H9 (cell line): ENCODE data around the gene CDK14. TPM values are rescaled to one million over a fixed set of nuclear protein-coding genes. Genes with fewer than 3 reads are reported as not detected.

Source experiments
- DNase-seq: peaks from one replicate; pipeline ENCODE4 v3.0.0-alpha.2; 2017
- H2AFZ ChIP-seq: one replicate; pipeline ENCODE4 v1.6.1; 2013; ENCODE audit warnings: mild to moderate bottlenecking, low read length, control low read depth, moderate library complexity
- H2AK5ac ChIP-seq: 2 replicates; pipeline ENCODE4 v1.6.1; 2013; ENCODE audit warnings: low read length, control low read depth, mixed read lengths; ENCODE audit not compliant: insufficient read length
- H2BK120ac ChIP-seq: one replicate; pipeline ENCODE4 v1.6.1; 2013; ENCODE audit warnings: low read depth, mild to moderate bottlenecking, low read length, control low read depth, inconsistent platforms; ENCODE audit not compliant: poor library complexity, severe bottlenecking
- H2BK12ac ChIP-seq: 2 replicates; pipeline ENCODE4 v1.6.1; 2013; ENCODE audit warnings: low read length, control low read depth, mixed read lengths, low read depth; ENCODE audit not compliant: insufficient read length
- H2BK15ac ChIP-seq: 2 replicates; pipeline ENCODE4 v1.6.1; 2013; ENCODE audit warnings: low read depth, low read length, control low read depth
- H2BK20ac ChIP-seq: one replicate; pipeline ENCODE4 v1.6.1; 2013; ENCODE audit warnings: low read depth, mild to moderate bottlenecking, low read length, control low read depth, inconsistent platforms; ENCODE audit not compliant: poor library complexity, severe bottlenecking
- H2BK5ac ChIP-seq: 2 replicates; pipeline ENCODE4 v1.6.1; 2013; ENCODE audit warnings: low read length, control low read depth, mixed read lengths; ENCODE audit not compliant: insufficient read length
- H3K14ac ChIP-seq: 2 replicates; pipeline ENCODE4 v1.6.1; 2013; ENCODE audit warnings: low read length, control low read depth; ENCODE audit not compliant: insufficient read depth
- H3K18ac ChIP-seq: 2 replicates; pipeline ENCODE4 v1.6.1; 2013; ENCODE audit warnings: low read depth, mild to moderate bottlenecking, mixed read lengths, low read length, control low read depth; ENCODE audit not compliant: insufficient read length
- H3K23ac ChIP-seq: 2 replicates; pipeline ENCODE4 v1.6.1; 2013; ENCODE audit warnings: low read length, control low read depth, mixed read lengths, low read depth; ENCODE audit not compliant: insufficient read length
- H3K23me2 ChIP-seq: 2 replicates; pipeline ENCODE4 v1.6.1; 2013; ENCODE audit warnings: low read depth, mild to moderate bottlenecking, mixed read lengths, low read length, control low read depth; ENCODE audit not compliant: insufficient read length, poor library complexity, severe bottlenecking
- H3K27ac ChIP-seq: 2 replicates; pipeline ENCODE4 v1.5.1; 2013; ENCODE audit warnings: low read length, control low read depth, mixed read lengths, low read depth; ENCODE audit not compliant: insufficient read length
- H3K27me3 ChIP-seq: 2 replicates; pipeline ENCODE4 v1.6.1; 2013; ENCODE audit warnings: low read length, control low read depth, inconsistent platforms; ENCODE audit not compliant: insufficient read depth
- H3K4ac ChIP-seq: 2 replicates; pipeline ENCODE4 v1.6.1; 2013; ENCODE audit warnings: low read depth, mild to moderate bottlenecking, control low read depth, inconsistent platforms, low read length, moderate library complexity
- H3K4me1 ChIP-seq: 2 replicates; pipeline ENCODE4 v1.6.1; 2013; ENCODE audit warnings: low read length, control low read depth, inconsistent platforms; ENCODE audit not compliant: insufficient read depth
- H3K4me2 ChIP-seq: 2 replicates; pipeline ENCODE4 v1.6.1; 2013; ENCODE audit warnings: low read length, control low read depth, mixed read lengths; ENCODE audit not compliant: insufficient read length, insufficient read depth
- H3K56ac ChIP-seq: 2 replicates; pipeline ENCODE4 v1.6.1; 2013; ENCODE audit warnings: low read depth, mild to moderate bottlenecking, mixed read lengths, low read length, control low read depth; ENCODE audit not compliant: insufficient read length
- H3K79me1 ChIP-seq: 2 replicates; pipeline ENCODE4 v1.6.1; 2013; ENCODE audit warnings: low read depth, mild to moderate bottlenecking, moderate library complexity, low read length, control low read depth, inconsistent platforms; ENCODE audit not compliant: insufficient read depth, poor library complexity, severe bottlenecking
- H3K79me2 ChIP-seq: 2 replicates; pipeline ENCODE4 v1.6.1; 2013; ENCODE audit warnings: low read length, control low read depth, inconsistent platforms; ENCODE audit not compliant: insufficient read depth
- H3K9ac ChIP-seq: 2 replicates; pipeline ENCODE4 v1.6.1; 2013; ENCODE audit warnings: low read length, control low read depth, mixed read lengths; ENCODE audit not compliant: insufficient read length; ENCODE audit errors: extremely low read depth
- H3K9me3 ChIP-seq: one replicate; pipeline ENCODE4 v1.6.1; 2013; ENCODE audit warnings: low read depth, low read length, inconsistent platforms; ENCODE audit not compliant: control insufficient read depth
- H3T11ph ChIP-seq: one replicate; pipeline ENCODE4 v1.6.1; 2013; ENCODE audit warnings: mild to moderate bottlenecking, low read length, control low read depth, inconsistent platforms
- H4K20me1 ChIP-seq: one replicate; pipeline ENCODE4 v1.6.1; 2013; ENCODE audit not compliant: control insufficient read depth, insufficient read length, insufficient read depth
- H4K5ac ChIP-seq: 2 replicates; pipeline ENCODE4 v1.6.1; 2013; ENCODE audit warnings: low read depth, mild to moderate bottlenecking, mixed read lengths, low read length, control low read depth; ENCODE audit not compliant: insufficient read length
- H4K8ac ChIP-seq: replicated peaks from 2 replicates; pipeline ENCODE4 v1.6.1; 2013; ENCODE audit warnings: low read length, control low read depth, mixed read lengths, low read depth; ENCODE audit not compliant: insufficient read length
- H4K91ac ChIP-seq: 2 replicates; pipeline ENCODE4 v1.6.1; 2013; ENCODE audit warnings: low read depth, mild to moderate bottlenecking, moderate library complexity, mixed read lengths, low read length, control low read depth; ENCODE audit not compliant: insufficient read length
- H3K27ac Mint-ChIP-seq, 3 experiments: 2 replicates in 2 of 3; 3 replicates in 1 of 3; pipeline ENCODE4 v1.8.0; 2020 to 2021; ENCODE audit warnings: mixed read lengths in 3 of 3, mild to moderate bottlenecking in 1 of 3, moderate library complexity in 1 of 3
- H3K27me3 Mint-ChIP-seq: 2 replicates; pipeline ENCODE4 v1.8.0; 2021; ENCODE audit warnings: low read depth, mild to moderate bottlenecking, moderate library complexity, mixed read lengths
- H3K36me3 Mint-ChIP-seq, 3 experiments: 2 replicates in 2 of 3; 3 replicates in 1 of 3; pipeline ENCODE4 v1.8.0; 2020 to 2021; ENCODE audit warnings: low read depth in 3 of 3, mixed read lengths in 3 of 3; ENCODE audit not compliant: insufficient read depth in 1 of 3
- H3K4me1 Mint-ChIP-seq, 2 experiments: 2 replicates each; pipeline ENCODE4 v1.8.0; 2020; ENCODE audit warnings: mixed read lengths in 2 of 2
- H3K4me3 Mint-ChIP-seq, 2 experiments: 2 replicates in 1 of 2; 3 replicates in 1 of 2; pipeline ENCODE4 v1.8.0; 2020 to 2021; ENCODE audit warnings: mild to moderate bottlenecking in 2 of 2, mixed read lengths in 2 of 2, moderate library complexity in 1 of 2
- H3K9me3 Mint-ChIP-seq, 2 experiments: 2 replicates in 1 of 2; 3 replicates in 1 of 2; pipeline ENCODE4 v1.8.0; 2020; ENCODE audit warnings: mild to moderate bottlenecking in 2 of 2, mixed read lengths in 2 of 2, moderate library complexity in 1 of 2
- WGBS: extraction: QIAGEN DNeasy Blood & Tissue Kit; methylation state at CpG from one replicate; pipeline ENCODE4 v1.1.7; 2013; ENCODE audit warnings: missing lambda C conversion rate, low lambda C conversion rate, mixed read lengths; ENCODE audit not compliant: insufficient read length; ENCODE audit errors: extremely low coverage; 5-methylcytosine and 5-hydroxymethylcytosine counted together
- total RNA-seq: library from RNA; stranded (reverse); gene quantifications from 2 replicates; pipeline ENCODE4 v1.2.1, GENCODE V29; 2021
- TF ChIP-seq, protein P1 (sequence below): fragments of 200-600 bp; sonication (generic); conservative IDR thresholded peaks from 3 replicates; pipeline ENCODE4 v1.8.0; 2021; ENCODE audit warnings: antibody characterized with exemption, mild to moderate bottlenecking

The CDK14 gene
- total RNA-seq, 1 experiment from 2014 or later, result 23.9 TPM

DNA sequence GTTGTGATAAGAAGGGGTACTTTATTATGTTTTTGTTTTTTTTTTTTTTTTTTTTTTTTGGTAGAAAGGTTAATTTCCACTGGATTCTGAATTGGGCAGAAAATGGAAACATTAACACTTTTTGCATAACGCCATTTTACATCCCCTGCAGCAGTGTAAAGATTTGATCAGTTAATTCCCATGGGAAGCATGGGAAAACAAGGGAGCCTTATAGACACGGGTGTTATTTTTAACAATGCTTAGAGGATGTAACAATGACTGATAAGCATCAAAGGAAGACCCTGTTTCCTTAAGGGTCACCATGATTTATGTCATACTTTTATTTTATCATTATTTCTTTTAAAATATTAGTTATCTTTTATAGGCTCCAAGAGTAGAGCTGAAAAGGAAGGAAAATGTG lies 140.2 kb downstream of the CDK14 start:
- no peak overlapping the region for H3T11ph ChIP-seq
- no peak for DNase-seq
- no peak overlapping the region for H2BK12ac ChIP-seq
- H2BK15ac ChIP-seq, result no peak overlapping the region
- peaks cover 16 to 20% of the 10 kb centered on the region in 2 experiments for H3K9me3 Mint-ChIP-seq
- H3K79me1 ChIP-seq, result no peaks in the 10 kb centered on the region
- no peak overlapping the region for H3K27ac ChIP-seq
- no peak overlapping the region for H3K23ac ChIP-seq
- no peak overlapping the region for H3K14ac ChIP-seq
- H3K4ac ChIP-seq, result no peak overlapping the region
- H3K23me2 ChIP-seq, result no peaks in the 10 kb centered on the region
- no peak overlapping the region for H4K5ac ChIP-seq
- H3K4me1 ChIP-seq, result no peaks in the 10 kb centered on the region
- H3K79me2 ChIP-seq, result no peaks in the 10 kb centered on the region; the same call in 1 of the 2 replicates
- no peaks in the 10 kb centered on the region for H4K20me1 ChIP-seq
- H4K91ac ChIP-seq, result no peak overlapping the region
- H3K9me3 ChIP-seq, result no peaks in the 10 kb centered on the region
- no peak overlapping the region for H2BK5ac ChIP-seq
- no peak overlapping the region for H3K18ac ChIP-seq
- no peak overlapping the region for H2AFZ ChIP-seq
- H2AK5ac ChIP-seq, result no peak overlapping the region
- H3K36me3 Mint-ChIP-seq, result peaks cover 25 to 32% (median 26%) of the 10 kb centered on the region in 3 experiments
- no peak overlapping the region for H2BK120ac ChIP-seq
- 0 out of 4 replicates have a peak, but pooled peaks cover 0 to 3% of the 10 kb centered on the region in 2 experiments for H3K4me1 Mint-ChIP-seq
- TF ChIP-seq, protein P1, sequence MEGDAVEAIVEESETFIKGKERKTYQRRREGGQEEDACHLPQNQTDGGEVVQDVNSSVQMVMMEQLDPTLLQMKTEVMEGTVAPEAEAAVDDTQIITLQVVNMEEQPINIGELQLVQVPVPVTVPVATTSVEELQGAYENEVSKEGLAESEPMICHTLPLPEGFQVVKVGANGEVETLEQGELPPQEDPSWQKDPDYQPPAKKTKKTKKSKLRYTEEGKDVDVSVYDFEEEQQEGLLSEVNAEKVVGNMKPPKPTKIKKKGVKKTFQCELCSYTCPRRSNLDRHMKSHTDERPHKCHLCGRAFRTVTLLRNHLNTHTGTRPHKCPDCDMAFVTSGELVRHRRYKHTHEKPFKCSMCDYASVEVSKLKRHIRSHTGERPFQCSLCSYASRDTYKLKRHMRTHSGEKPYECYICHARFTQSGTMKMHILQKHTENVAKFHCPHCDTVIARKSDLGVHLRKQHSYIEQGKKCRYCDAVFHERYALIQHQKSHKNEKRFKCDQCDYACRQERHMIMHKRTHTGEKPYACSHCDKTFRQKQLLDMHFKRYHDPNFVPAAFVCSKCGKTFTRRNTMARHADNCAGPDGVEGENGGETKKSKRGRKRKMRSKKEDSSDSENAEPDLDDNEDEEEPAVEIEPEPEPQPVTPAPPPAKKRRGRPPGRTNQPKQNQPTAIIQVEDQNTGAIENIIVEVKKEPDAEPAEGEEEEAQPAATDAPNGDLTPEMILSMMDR, result no peak
- H3K56ac ChIP-seq, result no peak overlapping the region
- no peak overlapping the region for H3K9ac ChIP-seq
- no peak overlapping the region for H3K4me2 ChIP-seq
- no peak overlapping the region for H3K27ac Mint-ChIP-seq
- no peaks in the 10 kb centered on the region for H3K27me3 ChIP-seq
- H4K8ac ChIP-seq, result no peak overlapping the region
- no CpG with 5 or more reads among the region's 2 CpGs for WGBS
- no peak overlapping the region for H3K4me3 Mint-ChIP-seq
- H3K27me3 Mint-ChIP-seq, result no peaks in the 10 kb centered on the region
- no peak overlapping the region for H2BK20ac ChIP-seq
